ENCODE data around the gene RFPL4AL1. TPM values are rescaled to one million over a fixed set of nuclear protein-coding genes. Genes with fewer than 3 reads are reported as not detected.

Gene RFPL4AL1
- total and polyA plus RNA-seq, 2 of the 8 experiments (the other 6 are each of a cell fraction or from before 2014, with no cell fraction given) = not detected

- ChIA-PET CTCF (ENCODE audit: partially characterized antibody) (no interaction called here), POLR2A (ENCODE audit: partially characterized antibody) (no interaction called here)
- H3K36me3 ChIP-seq (ENCODE audit: control insufficient read depth in 2 of 4, insufficient read depth in 4 of 4, low read length in 3 of 4) = no peaks in the 10 kb centered on the region; a peak in 1 of 8 replicates
- no peak overlapping the region for H3K23ac ChIP-seq (ENCODE audit: insufficient read length)
- H3K27ac ChIP-seq (ENCODE audit: low read depth, low read length) = no peak overlapping the region
- no peaks in the 10 kb centered on the region for H4K20me1 ChIP-seq (replicated peaks in 1 of 2; ENCODE audit: control insufficient read depth in 1 of 2, insufficient read depth in 2 of 2, low read length in 2 of 2)
- H3K27me3 ChIP-seq (replicated peaks in 1 of 4; ENCODE audit: control insufficient read depth in 3 of 4, extremely low read depth in 1 of 4, insufficient read depth in 3 of 4, low read length in 3 of 4) = no peaks in the 10 kb centered on the region
- no peaks in the 10 kb centered on the region for H3K79me1 ChIP-seq (ENCODE audit: low read depth, low read length)
- H2BK12ac ChIP-seq (ENCODE audit: low read depth, low read length) = no peak overlapping the region
- H4K91ac ChIP-seq (replicated peaks; ENCODE audit: insufficient read length, low read length) = no peak overlapping the region
- H3K79me2 ChIP-seq (ENCODE audit: control insufficient read depth in 1 of 2, insufficient read depth in 2 of 2, low read length in 2 of 2) = no peaks in the 10 kb centered on the region
- H3K4me2 ChIP-seq (ENCODE audit: insufficient read depth in 1 of 2, low read depth in 2 of 2, low read length in 2 of 2) = no peak overlapping the region
- H3K56ac ChIP-seq (replicated peaks; ENCODE audit: insufficient read length, low read depth, low read length) = no peak overlapping the region
- no peak overlapping the region for H3K18ac ChIP-seq (ENCODE audit: extremely low read depth, low read length)
- no peak overlapping the region for H4K8ac ChIP-seq (ENCODE audit: extremely low read depth, insufficient read depth, low read length)
- H2BK20ac ChIP-seq (ENCODE audit: low read length) = no peak overlapping the region
- H3K9me3 ChIP-seq (ENCODE audit: insufficient read depth in 2 of 2, low read depth in 1 of 2, low read length in 1 of 2) = peaks cover 55 to 65% of the 10 kb centered on the region in 2 experiments
- WGBS, 2 experiments (ENCODE audit: extremely low coverage in 1 of 2, insufficient coverage in 1 of 2, insufficient read length in 1 of 2, insufficient replicate concordance in 2 of 2, low coverage in 1 of 2, low lambda C conversion rate in 2 of 2, missing lambda C conversion rate in 1 of 2) = 77% methylated on average over 3 of the region's 3 CpGs; no CpG with 5 or more reads in 1 of the 2 experiments
- H3K23me2 ChIP-seq (ENCODE audit: low read depth, low read length) = no peaks in the 10 kb centered on the region
- TF ChIP-seq POLR2A (IDR thresholded peaks at IDR 0.05; ENCODE audit: control extremely low read depth in 1 of 2, low read depth in 2 of 2, low read length in 2 of 2) (no peak), BACH1 (IDR thresholded peaks at IDR 0.05; ENCODE audit: low read length) (no peak), CBX8 (IDR thresholded peaks at IDR 0.05; ENCODE audit: borderline replicate concordance, low read depth, low read length) (no peak), RBBP5 (IDR thresholded peaks at IDR 0.05; ENCODE audit: borderline replicate concordance, low read depth, low read length) (no peak)
- no peak overlapping the region for H2BK5ac ChIP-seq (ENCODE audit: low read depth, low read length)
- FAIRE-seq (no peak), DNase-seq (ENCODE audit: low read depth in 1 of 2, low spot score in 2 of 2) (no peak)
- H2BK15ac ChIP-seq (ENCODE audit: low read length) = no peak overlapping the region
- H4K5ac ChIP-seq (ENCODE audit: insufficient read length, low read depth, low read length) = no peak overlapping the region
- H3K4ac ChIP-seq (replicated peaks; ENCODE audit: insufficient read length, low read depth, low read length) = no peak overlapping the region
- H2AK5ac ChIP-seq (ENCODE audit: low read depth, low read length) = no peak overlapping the region
- H3K4me1 ChIP-seq (replicated peaks in 1 of 4; ENCODE audit: control insufficient read depth in 3 of 4, insufficient read depth in 4 of 4, low read length in 3 of 4) = no peaks in the 10 kb centered on the region
- H3K4me3 ChIP-seq (ENCODE audit: extremely low read depth in 1 of 4, insufficient read depth in 2 of 4, low read depth in 3 of 4, low read length in 4 of 4) = no peak overlapping the region
- H3K9ac ChIP-seq (replicated peaks in 1 of 4; ENCODE audit: extremely low read depth in 1 of 4, low read depth in 3 of 4, low read length in 3 of 4) = no peak overlapping the region
- no peak overlapping the region for H2BK120ac ChIP-seq (replicated peaks; ENCODE audit: low read depth, low read length)
- H3K14ac ChIP-seq (ENCODE audit: insufficient read length) = no peak overlapping the region
- H2AFZ ChIP-seq (ENCODE audit: low read length) = no peak overlapping the region
Observed at GRCh38 chr19:55820037-55820436, 51.1 kb downstream of the RFPL4AL1 start.

Other genes starting within 250 kb of the RFPL4AL1 start
- 3.9 and 4.1 TPM in 2 replicates for gene SBK2, start 232.0 kb upstream of the RFPL4AL1 start, total RNA-seq (2021; fragmentation: NEBNext Ultra II Directional; extraction: Animal tissue kit (Norgen Biotek cat#: 25700))
- 3.2 and 7.4 TPM in 2 replicates for gene SBK2, start 232.0 kb upstream of the RFPL4AL1 start, polyA plus RNA-seq (2011; rRNA removed)
- 0.76 and 0.94 TPM in 2 replicates for gene SBK3, start 223.6 kb upstream of the RFPL4AL1 start, total RNA-seq (2021; fragmentation: NEBNext Ultra II Directional; extraction: Animal tissue kit (Norgen Biotek cat#: 25700))
- 1.5 and 2.8 TPM in 2 replicates for gene SBK3, start 223.6 kb upstream of the RFPL4AL1 start, polyA plus RNA-seq (2011; rRNA removed)
- 18.9 and 19.0 TPM in 2 replicates for gene ZNF579, start 188.3 kb upstream of the RFPL4AL1 start, total RNA-seq (2021; fragmentation: NEBNext Ultra II Directional; extraction: Animal tissue kit (Norgen Biotek cat#: 25700))
- 10.0 and 16.4 TPM in 2 replicates for gene ZNF579, start 188.3 kb upstream of the RFPL4AL1 start, polyA plus RNA-seq (2011; rRNA removed)
- 17.6 and 18.5 TPM in 2 replicates for gene FIZ1, start 169.6 kb upstream of the RFPL4AL1 start, total RNA-seq (2021; fragmentation: NEBNext Ultra II Directional; extraction: Animal tissue kit (Norgen Biotek cat#: 25700))
- 9.1 and 13.0 TPM in 2 replicates for gene FIZ1, start 169.6 kb upstream of the RFPL4AL1 start, polyA plus RNA-seq (2011; rRNA removed)
- 4.7 and 5.4 TPM in 2 replicates for gene ZNF524, start 168.8 kb upstream of the RFPL4AL1 start, total RNA-seq (2021; fragmentation: NEBNext Ultra II Directional; extraction: Animal tissue kit (Norgen Biotek cat#: 25700))
- gene ZNF524, start 168.8 kb upstream of the RFPL4AL1 start, polyA plus RNA-seq (2011; rRNA removed) = 4.4 and 7.0 TPM in 2 replicates
- gene ZNF865, start 163.5 kb upstream of the RFPL4AL1 start, total RNA-seq (2021; fragmentation: NEBNext Ultra II Directional; extraction: Animal tissue kit (Norgen Biotek cat#: 25700)) = 13.6 and 14.6 TPM in 2 replicates
- gene ZNF865, start 163.5 kb upstream of the RFPL4AL1 start, polyA plus RNA-seq (2011; rRNA removed) = 3.5 and 5.9 TPM in 2 replicates
- 8.0 and 8.6 TPM in 2 replicates for gene ZNF784, start 144.6 kb upstream of the RFPL4AL1 start, total RNA-seq (2021; fragmentation: NEBNext Ultra II Directional; extraction: Animal tissue kit (Norgen Biotek cat#: 25700))
- 6.5 and 9.8 TPM in 2 replicates for gene ZNF784, start 144.6 kb upstream of the RFPL4AL1 start, polyA plus RNA-seq (2011; rRNA removed)
- 24.6 and 26.3 TPM in 2 replicates for gene ZNF580, start 128.1 kb upstream of the RFPL4AL1 start, total RNA-seq (2021; fragmentation: NEBNext Ultra II Directional; extraction: Animal tissue kit (Norgen Biotek cat#: 25700))
- gene ZNF580, start 128.1 kb upstream of the RFPL4AL1 start, polyA plus RNA-seq (2011; rRNA removed) = 12.0 and 25.4 TPM in 2 replicates
- gene ZNF581, start 125.5 kb upstream of the RFPL4AL1 start, total RNA-seq (2021; fragmentation: NEBNext Ultra II Directional; extraction: Animal tissue kit (Norgen Biotek cat#: 25700)) = 73.0 and 76.0 TPM in 2 replicates
- gene ZNF581, start 125.5 kb upstream of the RFPL4AL1 start, polyA plus RNA-seq (2011; rRNA removed) = 76.1 and 97.6 TPM in 2 replicates
- gene CCDC106, start 120.9 kb upstream of the RFPL4AL1 start, total RNA-seq (2021; fragmentation: NEBNext Ultra II Directional; extraction: Animal tissue kit (Norgen Biotek cat#: 25700)) = 19.1 and 20.1 TPM in 2 replicates
- gene CCDC106, start 120.9 kb upstream of the RFPL4AL1 start, polyA plus RNA-seq (2011; rRNA removed) = 12.0 and 19.4 TPM in 2 replicates
- gene U2AF2, start 114.1 kb upstream of the RFPL4AL1 start, total RNA-seq (2021; fragmentation: NEBNext Ultra II Directional; extraction: Animal tissue kit (Norgen Biotek cat#: 25700)) = 252 and 269 TPM in 2 replicates
- 162 and 297 TPM in 2 replicates for gene U2AF2, start 114.1 kb upstream of the RFPL4AL1 start, polyA plus RNA-seq (2011; rRNA removed)
- 200 and 206 TPM in 2 replicates for gene EPN1, start 93.9 kb upstream of the RFPL4AL1 start, total RNA-seq (2021; fragmentation: NEBNext Ultra II Directional; extraction: Animal tissue kit (Norgen Biotek cat#: 25700))
- gene EPN1, start 93.9 kb upstream of the RFPL4AL1 start, polyA plus RNA-seq (2011; rRNA removed) = 49.6 and 116 TPM in 2 replicates
- gene NLRP9, start 30.7 kb upstream of the RFPL4AL1 start, total RNA-seq (2021; fragmentation: NEBNext Ultra II Directional; extraction: Animal tissue kit (Norgen Biotek cat#: 25700)) = not detected in 2 replicates
- gene NLRP9, start 30.7 kb upstream of the RFPL4AL1 start, polyA plus RNA-seq (2011; rRNA removed) = not detected in 2 replicates
- gene RFPL4A, start 10.0 kb upstream of the RFPL4AL1 start, total RNA-seq (2021; fragmentation: NEBNext Ultra II Directional; extraction: Animal tissue kit (Norgen Biotek cat#: 25700)) = not detected in 2 replicates
- gene RFPL4A, start 10.0 kb upstream of the RFPL4AL1 start, polyA plus RNA-seq (2011; rRNA removed) = not detected in 2 replicates
- not detected in 2 replicates for gene NLRP11, start 62.9 kb downstream of the RFPL4AL1 start, total RNA-seq (2021; fragmentation: NEBNext Ultra II Directional; extraction: Animal tissue kit (Norgen Biotek cat#: 25700))
- gene NLRP11, start 62.9 kb downstream of the RFPL4AL1 start, polyA plus RNA-seq (2011; rRNA removed) = 0.02 TPM in 1 of 2 replicates, not detected in the other
- gene NLRP4, start 67.4 kb downstream of the RFPL4AL1 start, total RNA-seq (2021; fragmentation: NEBNext Ultra II Directional; extraction: Animal tissue kit (Norgen Biotek cat#: 25700)) = not detected in 2 replicates
- not detected in 2 replicates for gene NLRP4, start 67.4 kb downstream of the RFPL4AL1 start, polyA plus RNA-seq (2011; rRNA removed)
- not detected in 2 replicates for gene NLRP13, start 163.2 kb downstream of the RFPL4AL1 start, total RNA-seq (2021; fragmentation: NEBNext Ultra II Directional; extraction: Animal tissue kit (Norgen Biotek cat#: 25700))
- gene NLRP13, start 163.2 kb downstream of the RFPL4AL1 start, polyA plus RNA-seq (2011; rRNA removed) = not detected in 2 replicates
- not detected in 2 replicates for gene NLRP8, start 178.7 kb downstream of the RFPL4AL1 start, total RNA-seq (2021; fragmentation: NEBNext Ultra II Directional; extraction: Animal tissue kit (Norgen Biotek cat#: 25700))
- not detected in 2 replicates for gene NLRP8, start 178.7 kb downstream of the RFPL4AL1 start, polyA plus RNA-seq (2011; rRNA removed)
- gene NLRP5, start 217.7 kb downstream of the RFPL4AL1 start, total RNA-seq (2021; fragmentation: NEBNext Ultra II Directional; extraction: Animal tissue kit (Norgen Biotek cat#: 25700)) = not detected in 2 replicates
- not detected in 2 replicates for gene NLRP5, start 217.7 kb downstream of the RFPL4AL1 start, polyA plus RNA-seq (2011; rRNA removed)